ENCODE measurements around the gene ANGPT4. TPM values are rescaled to one million over a fixed set of nuclear protein-coding genes. Genes with fewer than 3 reads are reported as not detected.

Gene ANGPT4
- total and polyA plus RNA-seq, 2 of the 13 experiments (the other 11 are each of a cell fraction or from before 2014, with no cell fraction given), result not detected

DNA sequence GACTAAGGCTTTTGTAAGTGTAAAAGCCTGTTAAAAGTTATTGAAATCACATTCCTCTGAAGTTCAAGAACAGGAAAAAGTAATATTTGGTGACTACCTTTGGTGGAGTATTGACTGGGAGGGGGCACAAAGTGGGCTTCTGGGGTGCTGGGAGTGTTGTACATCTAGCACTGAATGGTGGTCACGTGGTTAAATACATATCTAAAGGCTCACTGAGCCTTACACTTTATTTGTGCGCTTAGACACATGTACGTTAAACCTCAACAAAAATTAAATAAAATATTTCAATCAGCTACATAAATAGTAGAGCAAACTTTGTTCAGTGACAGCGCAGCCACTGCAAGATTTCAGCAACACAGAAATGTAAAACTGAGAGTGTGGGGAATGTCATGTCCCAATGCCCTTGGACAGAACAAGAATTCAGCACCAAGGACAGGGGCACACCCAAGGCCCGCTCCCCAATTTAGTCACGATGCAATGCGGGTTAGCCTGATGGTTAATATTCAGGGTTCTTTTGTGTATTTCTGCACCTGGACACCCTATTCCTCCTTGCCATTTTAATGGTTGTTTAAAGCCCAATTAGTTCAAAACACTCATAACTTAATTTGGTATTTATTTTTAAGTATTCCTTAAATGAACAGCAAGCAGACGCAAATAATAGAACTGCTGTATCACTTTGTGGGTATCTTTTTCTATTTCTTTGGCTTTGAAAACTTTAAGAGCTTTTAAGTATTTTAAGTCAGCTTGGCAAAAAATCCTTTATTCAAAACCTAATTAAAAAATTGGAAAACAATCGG, 37.4 kb downstream of the ANGPT4 start (continued):
- TF ChIP-seq, protein P1, sequence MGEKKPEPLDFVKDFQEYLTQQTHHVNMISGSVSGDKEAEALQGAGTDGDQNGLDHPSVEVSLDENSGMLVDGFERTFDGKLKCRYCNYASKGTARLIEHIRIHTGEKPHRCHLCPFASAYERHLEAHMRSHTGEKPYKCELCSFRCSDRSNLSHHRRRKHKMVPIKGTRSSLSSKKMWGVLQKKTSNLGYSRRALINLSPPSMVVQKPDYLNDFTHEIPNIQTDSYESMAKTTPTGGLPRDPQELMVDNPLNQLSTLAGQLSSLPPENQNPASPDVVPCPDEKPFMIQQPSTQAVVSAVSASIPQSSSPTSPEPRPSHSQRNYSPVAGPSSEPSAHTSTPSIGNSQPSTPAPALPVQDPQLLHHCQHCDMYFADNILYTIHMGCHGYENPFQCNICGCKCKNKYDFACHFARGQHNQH (CRISPR knock-in tag; IDR thresholded peaks at IDR 0.05), result peak; percentile 63
- 0 out of 2 replicates have a peak, but pooled peaks have one; percentile 53 for TF ChIP-seq MED13 (CRISPR knock-in tag; IDR thresholded peaks at IDR 0.05)
- peak; percentile 45; the same call in 1 of the 2 replicates for TF ChIP-seq RARA (CRISPR knock-in tag; IDR thresholded peaks at IDR 0.05)
- TF ChIP-seq SIX4 (CRISPR knock-in tag; IDR thresholded peaks at IDR 0.05), result peak; percentile 8; the same call in 1 of the 2 replicates
- TF ChIP-seq ZNF781 (CRISPR knock-in tag; IDR thresholded peaks at IDR 0.05; ENCODE audit: borderline replicate concordance, not compliant biosample characterization), result peak; percentile 66
- TF ChIP-seq SMARCC2 (IDR thresholded peaks at IDR 0.05), result no peak
- TF ChIP-seq, protein P2, sequence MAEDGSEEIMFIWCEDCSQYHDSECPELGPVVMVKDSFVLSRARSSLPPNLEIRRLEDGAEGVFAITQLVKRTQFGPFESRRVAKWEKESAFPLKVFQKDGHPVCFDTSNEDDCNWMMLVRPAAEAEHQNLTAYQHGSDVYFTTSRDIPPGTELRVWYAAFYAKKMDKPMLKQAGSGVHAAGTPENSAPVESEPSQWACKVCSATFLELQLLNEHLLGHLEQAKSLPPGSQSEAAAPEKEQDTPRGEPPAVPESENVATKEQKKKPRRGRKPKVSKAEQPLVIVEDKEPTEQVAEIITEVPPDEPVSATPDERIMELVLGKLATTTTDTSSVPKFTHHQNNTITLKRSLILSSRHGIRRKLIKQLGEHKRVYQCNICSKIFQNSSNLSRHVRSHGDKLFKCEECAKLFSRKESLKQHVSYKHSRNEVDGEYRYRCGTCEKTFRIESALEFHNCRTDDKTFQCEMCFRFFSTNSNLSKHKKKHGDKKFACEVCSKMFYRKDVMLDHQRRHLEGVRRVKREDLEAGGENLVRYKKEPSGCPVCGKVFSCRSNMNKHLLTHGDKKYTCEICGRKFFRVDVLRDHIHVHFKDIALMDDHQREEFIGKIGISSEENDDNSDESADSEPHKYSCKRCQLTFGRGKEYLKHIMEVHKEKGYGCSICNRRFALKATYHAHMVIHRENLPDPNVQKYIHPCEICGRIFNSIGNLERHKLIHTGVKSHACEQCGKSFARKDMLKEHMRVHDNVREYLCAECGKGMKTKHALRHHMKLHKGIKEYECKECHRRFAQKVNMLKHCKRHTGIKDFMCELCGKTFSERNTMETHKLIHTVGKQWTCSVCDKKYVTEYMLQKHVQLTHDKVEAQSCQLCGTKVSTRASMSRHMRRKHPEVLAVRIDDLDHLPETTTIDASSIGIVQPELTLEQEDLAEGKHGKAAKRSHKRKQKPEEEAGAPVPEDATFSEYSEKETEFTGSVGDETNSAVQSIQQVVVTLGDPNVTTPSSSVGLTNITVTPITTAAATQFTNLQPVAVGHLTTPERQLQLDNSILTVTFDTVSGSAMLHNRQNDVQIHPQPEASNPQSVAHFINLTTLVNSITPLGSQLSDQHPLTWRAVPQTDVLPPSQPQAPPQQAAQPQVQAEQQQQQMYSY (CRISPR knock-in tag; IDR thresholded peaks at IDR 0.05), result peak; percentile 71
- TF ChIP-seq KLF12 (CRISPR knock-in tag; IDR thresholded peaks at IDR 0.05; ENCODE audit: borderline replicate concordance), result peak; percentile 78
- TF ChIP-seq MZF1 (CRISPR knock-in tag; IDR thresholded peaks at IDR 0.05; ENCODE audit: borderline replicate concordance), result no peak
- 0 out of 2 replicates have a peak, but pooled peaks have one; percentile 28 for TF ChIP-seq ZFP82 (CRISPR knock-in tag; IDR thresholded peaks at IDR 0.05; ENCODE audit: borderline replicate concordance)
- TF ChIP-seq, protein P3, sequence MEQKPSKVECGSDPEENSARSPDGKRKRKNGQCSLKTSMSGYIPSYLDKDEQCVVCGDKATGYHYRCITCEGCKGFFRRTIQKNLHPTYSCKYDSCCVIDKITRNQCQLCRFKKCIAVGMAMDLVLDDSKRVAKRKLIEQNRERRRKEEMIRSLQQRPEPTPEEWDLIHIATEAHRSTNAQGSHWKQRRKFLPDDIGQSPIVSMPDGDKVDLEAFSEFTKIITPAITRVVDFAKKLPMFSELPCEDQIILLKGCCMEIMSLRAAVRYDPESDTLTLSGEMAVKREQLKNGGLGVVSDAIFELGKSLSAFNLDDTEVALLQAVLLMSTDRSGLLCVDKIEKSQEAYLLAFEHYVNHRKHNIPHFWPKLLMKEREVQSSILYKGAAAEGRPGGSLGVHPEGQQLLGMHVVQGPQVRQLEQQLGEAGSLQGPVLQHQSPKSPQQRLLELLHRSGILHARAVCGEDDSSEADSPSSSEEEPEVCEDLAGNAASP (CRISPR knock-in tag; IDR thresholded peaks at IDR 0.05; ENCODE audit: borderline replicate concordance), result 0 out of 2 replicates have a peak, but pooled peaks have one; percentile 55
- TF ChIP-seq, protein P4, sequence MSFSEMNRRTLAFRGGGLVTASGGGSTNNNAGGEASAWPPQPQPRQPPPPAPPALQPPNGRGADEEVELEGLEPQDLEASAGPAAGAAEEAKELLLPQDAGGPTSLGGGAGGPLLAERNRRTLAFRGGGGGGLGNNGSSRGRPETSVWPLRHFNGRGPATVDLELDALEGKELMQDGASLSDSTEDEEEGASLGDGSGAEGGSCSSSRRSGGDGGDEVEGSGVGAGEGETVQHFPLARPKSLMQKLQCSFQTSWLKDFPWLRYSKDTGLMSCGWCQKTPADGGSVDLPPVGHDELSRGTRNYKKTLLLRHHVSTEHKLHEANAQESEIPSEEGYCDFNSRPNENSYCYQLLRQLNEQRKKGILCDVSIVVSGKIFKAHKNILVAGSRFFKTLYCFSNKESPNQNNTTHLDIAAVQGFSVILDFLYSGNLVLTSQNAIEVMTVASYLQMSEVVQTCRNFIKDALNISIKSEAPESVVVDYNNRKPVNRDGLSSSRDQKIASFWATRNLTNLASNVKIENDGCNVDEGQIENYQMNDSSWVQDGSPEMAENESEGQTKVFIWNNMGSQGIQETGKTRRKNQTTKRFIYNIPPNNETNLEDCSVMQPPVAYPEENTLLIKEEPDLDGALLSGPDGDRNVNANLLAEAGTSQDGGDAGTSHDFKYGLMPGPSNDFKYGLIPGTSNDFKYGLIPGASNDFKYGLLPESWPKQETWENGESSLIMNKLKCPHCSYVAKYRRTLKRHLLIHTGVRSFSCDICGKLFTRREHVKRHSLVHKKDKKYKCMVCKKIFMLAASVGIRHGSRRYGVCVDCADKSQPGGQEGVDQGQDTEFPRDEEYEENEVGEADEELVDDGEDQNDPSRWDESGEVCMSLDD (CRISPR knock-in tag; IDR thresholded peaks at IDR 0.05; ENCODE audit: borderline replicate concordance), result 0 out of 2 replicates have a peak, but pooled peaks have one; percentile 48
- TF ChIP-seq FOXK1 (CRISPR knock-in tag; IDR thresholded peaks at IDR 0.05; ENCODE audit: borderline replicate concordance, low read depth), result peak; percentile 47; the same call in 1 of the 2 replicates
- peak; percentile 87; the same call in 1 of the 2 replicates for TF ChIP-seq ZSCAN12 (CRISPR knock-in tag; IDR thresholded peaks at IDR 0.05)
- TF ChIP-seq, protein P5, sequence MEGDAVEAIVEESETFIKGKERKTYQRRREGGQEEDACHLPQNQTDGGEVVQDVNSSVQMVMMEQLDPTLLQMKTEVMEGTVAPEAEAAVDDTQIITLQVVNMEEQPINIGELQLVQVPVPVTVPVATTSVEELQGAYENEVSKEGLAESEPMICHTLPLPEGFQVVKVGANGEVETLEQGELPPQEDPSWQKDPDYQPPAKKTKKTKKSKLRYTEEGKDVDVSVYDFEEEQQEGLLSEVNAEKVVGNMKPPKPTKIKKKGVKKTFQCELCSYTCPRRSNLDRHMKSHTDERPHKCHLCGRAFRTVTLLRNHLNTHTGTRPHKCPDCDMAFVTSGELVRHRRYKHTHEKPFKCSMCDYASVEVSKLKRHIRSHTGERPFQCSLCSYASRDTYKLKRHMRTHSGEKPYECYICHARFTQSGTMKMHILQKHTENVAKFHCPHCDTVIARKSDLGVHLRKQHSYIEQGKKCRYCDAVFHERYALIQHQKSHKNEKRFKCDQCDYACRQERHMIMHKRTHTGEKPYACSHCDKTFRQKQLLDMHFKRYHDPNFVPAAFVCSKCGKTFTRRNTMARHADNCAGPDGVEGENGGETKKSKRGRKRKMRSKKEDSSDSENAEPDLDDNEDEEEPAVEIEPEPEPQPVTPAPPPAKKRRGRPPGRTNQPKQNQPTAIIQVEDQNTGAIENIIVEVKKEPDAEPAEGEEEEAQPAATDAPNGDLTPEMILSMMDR (CRISPR knock-in tag; IDR thresholded peaks at IDR 0.05), result no peak
- TF ChIP-seq ZNF335 (CRISPR knock-in tag; IDR thresholded peaks at IDR 0.05), result peak; percentile 51; the same call in 1 of the 2 replicates
- TF ChIP-seq PPARG (CRISPR knock-in tag; conservative IDR thresholded peaks at IDR 0.05), result 0 out of 2 replicates have a peak, but pooled peaks have one; percentile 19
